Parathyroid adenoma (tissue), 2 donors: ENCODE results near the gene TDRD5.

Experiments
- H2AFZ ChIP-seq: fragments of 300-600 bp; sonication (generic); one replicate; pipeline ENCODE4 v1.7.0; 2017; ENCODE audit warnings: antibody characterized with exemption, mild to moderate bottlenecking
- H3K27ac ChIP-seq: fragments of 300-600 bp; sonication (generic); one replicate; pipeline ENCODE4 v1.7.0; 2017
- H3K27me3 ChIP-seq: fragments of 300-600 bp; sonication (generic); one replicate; pipeline ENCODE4 v1.7.0; 2017; ENCODE audit warnings: low read length; ENCODE audit not compliant: control insufficient read depth, insufficient read depth
- H3K36me3 ChIP-seq: fragments of 300-600 bp; sonication (generic); one replicate; pipeline ENCODE4 v1.7.0; 2017; ENCODE audit warnings: low read length; ENCODE audit not compliant: control insufficient read depth, insufficient read depth
- H3K4me1 ChIP-seq: fragments of 300-600 bp; sonication (generic); one replicate; pipeline ENCODE4 v1.7.0; 2017; ENCODE audit warnings: control low read depth
- H3K4me2 ChIP-seq: fragments of 300-600 bp; sonication (generic); one replicate; pipeline ENCODE4 v1.7.0; 2017; ENCODE audit warnings: low read length
- H3K4me3 ChIP-seq: fragments of 300-600 bp; sonication (generic); one replicate; pipeline ENCODE4 v1.7.0; 2017; ENCODE audit warnings: low read depth, low read length
- H3K79me2 ChIP-seq: fragments of 300-600 bp; sonication (generic); one replicate; pipeline ENCODE4 v1.7.0; 2017; ENCODE audit warnings: control low read depth
- H3K9ac ChIP-seq: fragments of 300-600 bp; sonication (generic); one replicate; pipeline ENCODE4 v1.7.0; 2017; ENCODE audit warnings: mild to moderate bottlenecking
- H3K9me3 ChIP-seq: fragments of 300-600 bp; sonication (generic); one replicate; pipeline ENCODE4 v1.7.0; 2017; ENCODE audit warnings: low read length; ENCODE audit not compliant: control insufficient read depth
- CTCF ChIP-seq: fragments of 300-600 bp; sonication (generic); IDR thresholded peaks from one replicate; pipeline ENCODE4 v1.7.0; 2017; ENCODE audit warnings: antibody characterized with exemption, mild to moderate bottlenecking
- donor health status: primary hyperparathyroidism.

Gene TDRD5

GRCh38 chr1:179591592-179592580, at the start of gene TDRD5:
TDRD5 (plus strand) TSS chr1:179591832; CDS start chr1:179592616, 784 bp downstream.
- no peak for TF ChIP-seq CTCF
- Histone ChIP-seq H3K4me3 (peak within 1 kb of the TSS; percentile 44), H3K9me3 (no peaks in the 10 kb centered on the region), H3K27me3 (no peaks in the 10 kb centered on the region), H3K27ac (no peak within 1 kb of the TSS), H2AFZ (peak within 1 kb of the TSS; percentile 20), H3K4me2 (peak within 1 kb of the TSS; percentile 67), H3K9ac (no peak within 1 kb of the TSS), H3K4me1 (no peaks in the 10 kb centered on the region), H3K36me3 (no peaks in the 10 kb centered on the region), H3K79me2 (no peaks in the 10 kb centered on the region)

GRCh38 chr1:179545321-179545720, 46.3 kb upstream of the TDRD5 start:
- Histone ChIP-seq H3K36me3 (no peaks in the 10 kb centered on the region), H3K4me1 (no peaks in the 10 kb centered on the region), H3K79me2 (no peaks in the 10 kb centered on the region), H2AFZ (no peak overlapping the region), H3K4me2 (no peak overlapping the region), H3K9ac (no peak overlapping the region), H3K9me3 (no peaks in the 10 kb centered on the region), H3K4me3 (no peak overlapping the region), H3K27me3 (no peaks in the 10 kb centered on the region), H3K27ac (no peak overlapping the region)
- TF ChIP-seq CTCF = no peak

- Histone ChIP-seq H3K4me2 (no peak overlapping the region), H3K27me3 (no peaks in the 10 kb centered on the region), H3K79me2 (no peaks in the 10 kb centered on the region), H3K9ac (no peak overlapping the region), H3K4me3 (no peak overlapping the region), H3K4me1 (no peaks in the 10 kb centered on the region), H3K9me3 (no peaks in the 10 kb centered on the region), H3K36me3 (no peaks in the 10 kb centered on the region), H3K27ac (no peak overlapping the region), H2AFZ (no peak overlapping the region)
- TF ChIP-seq CTCF = no peak
Observed at GRCh38 chr1:179547021-179547535, 44.6 kb upstream of the TDRD5 start.

- Histone ChIP-seq H3K4me1 (no peaks in the 10 kb centered on the region), H3K9me3 (no peaks in the 10 kb centered on the region), H3K27ac (no peak overlapping the region), H3K9ac (no peak overlapping the region), H3K4me3 (no peak overlapping the region), H3K36me3 (no peaks in the 10 kb centered on the region), H3K4me2 (no peak overlapping the region), H3K27me3 (no peaks in the 10 kb centered on the region), H2AFZ (no peak overlapping the region), H3K79me2 (no peaks in the 10 kb centered on the region)
- TF ChIP-seq CTCF = no peak
Observed at GRCh38 chr1:179548666-179549367, 42.8 kb upstream of the TDRD5 start.
